ENCODE results near the gene ALB. TPM values are rescaled to one million over a fixed set of nuclear protein-coding genes. Genes with fewer than 3 reads are reported as not detected.

Gene ALB
- total RNA-seq, 2 donors from 2014 or later, result 0.41 TPM; not detected in 1

GRCh38 chr4:73409012-73409862 lies 5.2 kb downstream of the ALB start:
- TF ChIP-seq CTCF (IDR thresholded peaks at IDR 0.05), result no peak
- Histone ChIP-seq H3K9me3 (no peaks in the 10 kb centered on the region), H3K36me3 (no peaks in the 10 kb centered on the region), H3K4me1 (no peaks in the 10 kb centered on the region), H3K27ac (no peak overlapping the region), H3K4me3 (no peak overlapping the region), H3K27me3 (no peaks in the 10 kb centered on the region)
- DNase-seq (ENCODE audit: low spot score), result no peak

- Histone ChIP-seq H3K36me3 (no peaks in the 10 kb centered on the region), H3K27me3 (no peaks in the 10 kb centered on the region), H3K4me1 (no peaks in the 10 kb centered on the region), H3K9me3 (no peaks in the 10 kb centered on the region), H3K27ac (no peak overlapping the region), H3K4me3 (no peak overlapping the region)
- DNase-seq (ENCODE audit: low spot score), result no peak
- no peak for TF ChIP-seq CTCF (IDR thresholded peaks at IDR 0.05)
Observed at GRCh38 chr4:73409978-73410548, 6.0 kb downstream of the ALB start.

- TF ChIP-seq CTCF (IDR thresholded peaks at IDR 0.05), result no peak
- Histone ChIP-seq H3K4me3 (no peak overlapping the region), H3K27me3 (no peaks in the 10 kb centered on the region), H3K4me1 (no peaks in the 10 kb centered on the region), H3K9me3 (no peaks in the 10 kb centered on the region), H3K36me3 (no peaks in the 10 kb centered on the region), H3K27ac (no peak overlapping the region)
- no peak for DNase-seq (ENCODE audit: low spot score)
Observed at GRCh38 chr4:73410916-73411730, 7.0 kb downstream of the ALB start.

- no peak for TF ChIP-seq CTCF (IDR thresholded peaks at IDR 0.05)
- Histone ChIP-seq H3K27me3 (no peaks in the 10 kb centered on the region), H3K27ac (no peak overlapping the region), H3K4me3 (no peak overlapping the region), H3K9me3 (no peaks in the 10 kb centered on the region), H3K36me3 (no peaks in the 10 kb centered on the region), H3K4me1 (no peaks in the 10 kb centered on the region)
- no peak for DNase-seq (ENCODE audit: low spot score)
Observed at GRCh38 chr4:73411731-73412414, 7.8 kb downstream of the ALB start.

- no peak for TF ChIP-seq CTCF (IDR thresholded peaks at IDR 0.05)
- no peaks in the 10 kb centered on the region for H3K36me3 ChIP-seq
- H3K4me1 ChIP-seq, result no peaks in the 10 kb centered on the region
- no peaks in the 10 kb centered on the region for H3K9me3 ChIP-seq
- DNase-seq (ENCODE audit: low spot score), result no peak
- no peaks in the 10 kb centered on the region for H3K27me3 ChIP-seq
- no peak overlapping the region for H3K27ac ChIP-seq
- no peak overlapping the region for H3K4me3 ChIP-seq
Observed at GRCh38 chr4:73413294-73413755, 9.2 kb downstream of the ALB start.

All from right atrium auricular region (tissue), 2 donors.